HG03064 (cell line): ENCODE data around the gene ZKSCAN1.
A peak's percentile ranks its signal among the peaks of the same experiment; 100 is the strongest.

Experiments
- ATAC-seq: cut with Tn5 transposase; IDR thresholded peaks from one replicate; pipeline ENCODE4 v1.9.1; 2021; ENCODE audit warnings: low read depth; ENCODE audit not compliant: unreplicated experiment

ZKSCAN1 gene

DNA sequence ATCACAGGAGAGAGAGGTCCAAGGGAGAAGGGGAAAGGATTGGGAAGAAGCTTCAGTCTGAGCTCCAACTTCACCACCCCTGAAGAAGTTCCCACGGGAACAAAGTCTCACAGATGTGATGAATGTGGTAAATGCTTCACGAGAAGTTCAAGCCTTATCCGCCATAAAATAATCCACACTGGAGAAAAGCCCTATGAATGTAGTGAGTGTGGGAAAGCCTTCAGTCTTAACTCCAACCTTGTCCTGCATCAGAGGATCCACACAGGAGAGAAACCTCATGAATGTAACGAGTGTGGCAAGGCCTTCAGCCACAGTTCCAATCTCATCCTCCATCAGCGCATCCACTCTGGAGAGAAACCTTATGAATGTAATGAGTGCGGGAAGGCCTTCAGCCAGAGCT, 18.1 kb downstream of the ZKSCAN1 start:
- no peak for ATAC-seq

DNA sequence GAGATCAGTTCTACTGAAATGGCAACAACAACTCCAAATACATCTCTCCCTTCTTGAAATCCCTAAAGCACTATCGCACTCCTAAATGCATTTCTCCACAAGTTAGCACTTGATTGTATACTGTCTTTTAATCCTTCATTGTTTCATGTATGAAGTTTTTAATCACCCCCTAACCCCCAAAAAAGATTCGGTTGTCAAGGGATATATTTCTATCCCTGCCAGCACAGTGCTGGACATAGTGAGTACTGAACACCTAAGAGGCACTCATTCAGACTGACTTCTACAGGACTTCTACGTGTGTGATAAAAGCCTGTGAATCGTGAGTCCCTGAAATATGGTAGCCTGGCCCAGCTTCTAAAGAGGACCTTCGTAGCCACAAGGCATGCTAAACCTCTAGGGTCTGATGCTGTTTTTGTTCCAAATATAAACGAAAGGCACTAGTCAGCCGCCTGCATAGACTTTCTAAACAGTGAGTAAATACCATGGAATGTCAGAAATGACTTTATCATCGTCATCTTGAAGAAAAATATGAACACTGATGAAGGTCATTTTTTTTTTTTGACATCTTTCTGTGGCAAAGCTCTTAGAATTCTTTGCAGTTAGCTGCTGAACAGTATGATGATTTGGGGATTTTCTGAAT, 19.6 kb downstream of the ZKSCAN1 start:
- no peak for ATAC-seq

DNA sequence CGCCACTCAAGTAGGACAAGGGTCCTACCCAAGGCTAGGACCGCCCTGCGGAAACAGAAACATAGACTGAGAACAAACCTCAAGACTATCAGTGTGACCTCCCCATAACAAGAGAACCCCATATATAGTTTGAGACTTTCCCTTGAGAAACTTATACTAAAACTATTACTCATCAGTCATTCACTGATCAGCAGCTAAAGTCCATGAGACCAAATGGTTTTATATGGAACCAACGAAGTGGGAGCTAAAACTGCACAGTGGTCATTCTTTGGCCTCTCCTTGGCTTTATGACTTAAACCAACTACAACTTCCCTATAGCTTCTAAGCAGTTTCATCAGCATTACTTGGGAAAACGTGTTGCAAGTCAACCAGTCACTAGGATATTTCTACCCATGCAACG, 20.5 kb downstream of the ZKSCAN1 start:
- no peak for ATAC-seq

DNA sequence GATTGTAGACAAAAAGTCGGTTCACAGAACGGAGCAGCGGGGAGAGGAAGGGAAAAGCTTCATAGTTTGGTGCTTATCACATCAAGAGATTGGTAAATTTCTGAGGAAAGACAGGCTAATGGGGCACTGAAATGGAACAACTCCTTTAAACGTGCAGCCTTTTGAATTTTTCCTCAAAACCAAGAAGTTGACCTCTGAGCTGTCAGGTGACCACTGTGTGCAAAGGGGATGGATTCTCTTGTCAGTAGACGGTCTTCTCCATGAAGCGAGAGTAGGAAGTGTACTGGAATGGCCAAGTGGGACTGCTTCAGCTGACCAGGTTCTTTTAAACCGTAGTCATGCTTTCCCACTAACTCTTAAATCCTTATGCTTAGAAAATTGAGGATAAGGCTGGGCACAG, 22.9 kb downstream of the ZKSCAN1 start:
- ATAC-seq, result no peak

DNA sequence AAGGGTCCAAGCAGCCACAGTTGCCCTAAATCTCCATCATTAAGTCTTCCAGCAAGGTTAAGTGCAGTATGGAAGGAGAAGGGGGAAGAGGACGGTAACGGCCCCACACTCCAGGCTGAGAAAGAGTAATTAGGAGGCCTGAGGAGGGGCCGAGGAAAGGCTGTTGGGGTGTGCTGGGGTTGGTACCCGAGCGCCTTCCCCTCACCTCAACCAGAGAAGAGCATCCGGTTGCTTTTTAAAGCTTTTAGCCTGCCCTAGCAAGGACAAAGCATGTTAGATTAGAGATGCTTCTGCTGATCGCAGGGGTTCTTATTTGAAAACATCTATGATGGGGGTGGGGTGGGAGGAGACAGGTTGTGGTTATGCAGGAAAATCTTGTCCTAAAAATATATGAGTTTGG, 25.2 kb downstream of the ZKSCAN1 start:
- no peak for ATAC-seq

DNA sequence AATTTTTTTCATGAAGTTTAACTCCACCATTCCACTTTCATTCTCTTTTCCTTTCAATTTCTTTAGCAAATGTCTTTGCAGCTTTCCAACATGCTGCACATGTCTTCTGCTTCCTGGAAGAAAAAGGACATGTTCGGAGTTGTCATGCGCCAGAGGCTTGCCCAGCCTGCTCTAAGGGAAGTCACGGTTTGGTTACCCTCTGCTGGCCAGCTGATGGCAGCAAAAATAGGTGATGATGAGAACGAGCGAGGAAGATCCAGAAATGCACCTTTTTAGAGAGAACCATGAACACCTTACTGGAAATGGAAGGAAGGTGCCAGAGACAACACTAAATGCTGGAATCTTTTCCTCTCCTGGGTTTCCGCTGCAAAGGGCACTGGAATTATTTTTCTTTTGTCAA, 29.3 kb downstream of the ZKSCAN1 start:
- no peak for ATAC-seq

DNA sequence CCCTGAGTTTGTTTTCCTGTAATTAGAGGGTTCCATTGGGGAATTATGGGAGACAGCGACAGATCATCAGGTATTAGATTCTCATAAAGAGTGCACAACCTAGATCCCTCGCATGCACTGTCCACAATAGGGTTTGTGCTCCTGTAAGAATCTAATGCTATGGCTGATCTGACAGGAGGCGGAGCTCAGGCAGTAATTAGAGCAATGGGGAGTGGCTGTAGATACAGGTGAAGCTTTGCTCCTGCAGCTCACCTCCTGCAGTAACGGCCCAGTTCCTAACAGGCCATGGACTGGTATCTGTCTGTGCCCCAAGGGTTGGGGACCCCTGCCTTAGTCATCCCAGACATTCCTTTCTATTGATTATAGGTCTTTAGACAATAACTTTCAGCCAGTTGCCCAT, 33.3 kb downstream of the ZKSCAN1 start:
- ATAC-seq, result no peak

DNA sequence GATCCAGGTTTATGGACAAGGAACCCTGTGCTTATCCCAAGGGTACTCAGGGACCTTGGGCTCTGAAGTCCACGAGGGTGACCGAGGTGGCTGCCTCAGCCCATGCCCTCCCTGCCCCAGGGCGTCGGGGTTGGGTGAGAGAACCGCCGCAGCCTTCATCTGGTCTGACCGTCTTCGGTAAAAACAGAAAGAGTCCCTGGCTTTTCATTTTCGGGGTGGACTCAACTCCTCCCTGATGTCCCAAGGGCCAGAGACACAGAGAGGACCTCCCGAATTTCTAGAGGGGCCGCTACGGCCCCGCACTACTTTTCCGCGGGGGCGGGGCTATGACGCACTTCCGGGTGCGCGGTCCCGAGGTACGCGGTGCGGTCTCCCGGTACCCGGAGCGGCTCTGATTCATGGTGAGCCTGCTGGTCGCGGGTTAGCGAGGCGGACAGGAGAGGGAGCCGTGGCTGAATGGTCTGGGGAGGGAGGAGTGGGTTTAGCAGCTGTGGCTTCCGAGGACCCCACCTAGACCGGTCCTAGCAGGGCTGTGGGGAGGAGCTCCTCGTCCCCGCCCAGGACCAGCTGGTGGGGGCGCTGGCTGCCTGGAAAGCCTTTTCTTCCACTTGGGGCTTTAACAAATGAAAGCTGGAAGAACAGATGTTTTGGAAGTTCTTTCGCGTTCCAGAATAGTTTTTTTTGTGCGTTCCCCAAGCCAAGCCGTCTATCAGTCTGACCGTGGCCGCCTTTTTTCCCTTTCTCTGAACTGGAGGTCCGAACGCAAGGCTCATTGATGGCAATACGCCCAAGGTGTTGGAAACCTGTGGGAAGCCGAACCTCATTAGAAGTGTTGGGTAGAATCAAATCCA, 34.3 kb downstream of the ZKSCAN1 start, which contains the start of gene ZSCAN21:
ZSCAN21 (plus strand) TSS at position 334 of the 851 bp plus-strand sequence. CDS start 7,233 bp downstream, outside the sequence.
- peak; percentile 72 for ATAC-seq

DNA sequence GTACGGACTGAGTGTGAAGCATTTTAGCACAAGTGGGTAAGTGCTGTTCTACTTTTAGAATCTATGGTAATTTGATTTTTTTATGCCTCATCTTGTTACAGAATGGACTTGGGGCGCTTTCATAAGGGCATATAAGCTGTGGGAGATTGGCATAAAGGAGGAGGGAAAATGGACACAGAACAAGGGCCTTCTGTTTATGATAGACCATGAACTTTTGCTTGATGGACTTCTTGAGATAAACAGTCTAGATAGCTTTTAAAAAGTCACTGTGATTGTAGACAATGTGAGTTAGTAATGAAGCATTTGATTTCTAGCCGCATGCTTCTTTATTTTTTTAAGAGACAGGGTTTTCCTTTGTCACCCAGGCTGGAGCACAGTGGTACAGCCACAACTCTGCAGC, 36.2 kb downstream of the ZKSCAN1 start:
- no peak for ATAC-seq

DNA sequence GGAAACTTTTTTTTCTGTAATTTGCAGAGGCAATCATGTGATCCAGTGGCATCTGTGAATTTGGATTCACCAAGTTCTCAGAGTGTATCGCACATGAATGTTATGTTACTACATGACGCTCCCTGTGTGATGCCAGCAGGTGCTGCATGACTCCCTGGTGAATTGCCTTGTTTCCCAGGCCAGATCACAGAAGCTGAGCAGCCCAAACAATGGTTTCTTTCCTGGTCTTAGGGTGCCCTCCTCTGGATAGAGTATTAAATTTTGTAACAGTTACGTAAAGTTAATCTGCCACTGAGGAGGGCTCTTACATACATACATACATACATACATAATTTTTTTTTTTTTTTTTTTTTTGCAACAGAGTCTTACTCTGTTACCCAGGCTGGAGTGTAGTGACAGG, 37.8 kb downstream of the ZKSCAN1 start:
- no peak for ATAC-seq

DNA sequence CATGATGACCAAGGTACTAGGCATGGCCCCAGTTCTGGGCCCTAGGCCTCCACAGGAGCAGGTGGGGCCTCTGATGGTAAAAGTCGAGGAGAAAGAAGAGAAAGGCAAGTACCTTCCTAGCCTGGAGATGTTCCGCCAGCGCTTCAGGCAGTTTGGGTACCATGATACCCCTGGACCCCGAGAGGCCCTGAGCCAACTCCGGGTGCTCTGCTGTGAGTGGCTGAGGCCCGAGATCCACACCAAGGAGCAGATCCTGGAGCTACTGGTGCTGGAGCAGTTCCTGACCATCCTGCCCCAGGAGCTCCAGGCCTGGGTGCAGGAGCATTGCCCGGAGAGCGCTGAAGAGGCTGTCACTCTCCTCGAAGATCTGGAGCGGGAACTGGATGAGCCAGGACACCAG, 41.6 kb downstream of the ZKSCAN1 start:
- no peak for ATAC-seq

DNA sequence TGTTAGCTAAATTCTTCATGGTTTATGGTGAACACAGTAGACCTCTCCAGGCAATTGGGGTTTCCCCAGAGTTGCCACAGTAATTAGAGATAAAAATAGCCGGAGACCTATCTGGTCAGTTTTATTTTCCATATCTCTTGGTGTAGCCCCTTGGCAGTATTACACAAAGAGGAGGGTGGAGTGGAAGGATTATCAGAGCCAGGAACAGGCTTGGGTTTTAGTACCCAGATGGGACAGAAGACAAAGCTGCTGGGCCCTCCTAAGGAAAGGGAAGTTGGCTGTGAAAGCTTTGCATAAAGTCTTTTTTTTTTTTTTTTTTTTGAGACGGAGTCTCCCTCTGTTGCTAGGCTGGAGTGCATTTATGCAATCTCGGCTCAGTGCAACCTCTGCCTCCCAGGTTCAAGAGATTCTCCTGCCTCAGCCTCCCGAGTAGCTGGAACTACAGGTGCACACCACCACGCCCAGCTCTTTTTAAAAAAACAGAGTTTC, 43.9 kb downstream of the ZKSCAN1 start:
- no peak for ATAC-seq

DNA sequence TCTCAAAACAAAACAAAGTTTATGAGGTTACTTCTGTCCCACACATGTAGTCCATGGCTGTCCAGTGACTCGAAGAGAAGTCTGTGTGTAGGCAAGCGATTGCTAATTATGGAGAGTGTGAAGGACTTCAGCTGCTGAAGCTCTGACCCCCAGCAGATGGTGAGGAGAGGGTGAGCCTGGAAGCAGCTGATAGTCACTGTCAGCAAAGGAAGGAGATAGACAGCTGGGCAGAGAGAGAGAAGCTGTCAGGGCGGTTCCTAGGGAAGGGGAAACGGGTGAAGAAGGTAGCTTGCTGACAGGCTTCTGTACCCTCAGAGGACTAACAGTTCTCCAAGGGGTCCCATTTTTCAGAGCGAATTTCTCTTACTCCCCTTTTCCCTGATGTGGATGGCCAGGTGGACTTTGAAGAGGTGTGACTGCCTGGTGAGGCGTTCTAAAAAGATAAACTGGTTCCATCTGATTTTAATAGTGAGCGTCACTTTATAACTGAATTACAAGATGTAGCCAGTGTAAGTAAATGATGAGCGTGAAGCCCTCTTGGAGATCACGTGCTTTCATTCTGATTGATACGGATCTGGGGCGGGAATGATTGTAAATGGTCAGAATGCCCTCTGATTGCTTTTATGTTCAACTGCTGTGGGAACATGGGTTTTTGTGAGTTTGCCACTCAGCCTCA, 46.3 kb downstream of the ZKSCAN1 start:
- no peak for ATAC-seq

DNA sequence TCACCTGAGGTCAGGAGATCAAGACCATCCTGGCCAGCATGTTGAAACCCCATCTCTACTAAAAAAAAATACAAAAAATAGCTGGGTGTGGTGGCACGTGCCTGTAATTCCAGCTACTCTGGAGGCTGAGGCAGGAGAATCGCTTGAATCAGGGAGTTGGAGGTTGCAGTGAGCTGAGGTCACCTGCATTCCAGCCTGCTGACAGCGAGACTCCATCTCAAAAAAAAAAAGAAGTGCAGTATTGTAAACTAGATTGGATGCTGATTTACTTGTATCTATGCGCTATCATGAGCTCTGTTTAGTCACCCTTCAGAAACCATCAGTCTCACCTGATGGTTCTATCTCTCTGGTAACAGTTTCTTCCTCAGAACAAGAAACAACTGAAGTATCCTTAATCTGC, 48.0 kb downstream of the ZKSCAN1 start:
- ATAC-seq, result no peak

DNA sequence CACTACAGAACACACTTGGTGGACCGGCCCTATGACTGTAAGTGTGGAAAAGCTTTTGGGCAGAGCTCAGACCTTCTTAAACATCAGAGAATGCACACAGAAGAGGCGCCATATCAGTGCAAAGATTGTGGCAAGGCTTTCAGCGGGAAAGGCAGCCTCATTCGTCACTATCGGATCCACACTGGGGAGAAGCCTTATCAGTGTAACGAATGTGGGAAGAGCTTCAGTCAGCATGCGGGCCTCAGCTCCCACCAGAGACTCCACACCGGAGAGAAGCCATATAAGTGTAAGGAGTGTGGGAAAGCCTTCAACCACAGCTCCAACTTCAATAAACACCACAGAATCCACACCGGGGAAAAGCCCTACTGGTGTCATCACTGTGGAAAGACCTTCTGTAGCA, 48.8 kb downstream of the ZKSCAN1 start:
- ATAC-seq, result no peak

DNA sequence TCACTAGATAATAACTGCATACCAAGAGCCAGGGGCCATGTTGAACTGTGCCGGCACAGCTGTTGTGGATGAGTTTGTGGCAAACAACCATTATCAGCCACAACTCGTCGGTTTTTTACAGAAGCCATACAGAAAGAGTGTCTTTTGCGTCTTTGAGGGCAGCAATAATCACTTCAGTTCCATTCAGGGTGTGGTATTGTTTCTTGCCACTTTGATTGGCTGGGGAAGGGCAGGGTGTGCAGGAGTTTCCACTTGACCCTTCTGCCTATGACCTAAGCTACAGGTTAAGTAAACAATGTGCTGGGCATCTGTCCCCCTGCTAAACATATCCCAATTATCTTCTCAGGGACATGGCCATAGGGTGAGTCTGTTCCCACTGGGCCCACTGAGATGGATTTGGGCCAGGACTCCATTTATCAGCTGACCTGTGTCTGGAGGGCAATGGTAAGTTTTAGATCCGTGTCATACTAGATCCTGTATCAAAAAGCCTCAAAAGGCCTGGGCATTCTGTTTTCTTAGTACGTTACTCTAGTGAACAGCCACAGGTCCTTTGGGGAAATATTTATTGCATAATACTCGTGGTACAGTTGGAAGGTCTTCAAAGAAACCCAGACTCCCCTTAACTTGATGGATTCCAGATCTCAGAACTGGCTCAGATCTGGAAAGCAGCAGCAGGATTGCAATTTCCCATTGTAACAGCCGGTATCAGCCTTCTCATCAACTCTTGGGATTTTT, 50.2 kb downstream of the ZKSCAN1 start:
- ATAC-seq, result no peak

DNA sequence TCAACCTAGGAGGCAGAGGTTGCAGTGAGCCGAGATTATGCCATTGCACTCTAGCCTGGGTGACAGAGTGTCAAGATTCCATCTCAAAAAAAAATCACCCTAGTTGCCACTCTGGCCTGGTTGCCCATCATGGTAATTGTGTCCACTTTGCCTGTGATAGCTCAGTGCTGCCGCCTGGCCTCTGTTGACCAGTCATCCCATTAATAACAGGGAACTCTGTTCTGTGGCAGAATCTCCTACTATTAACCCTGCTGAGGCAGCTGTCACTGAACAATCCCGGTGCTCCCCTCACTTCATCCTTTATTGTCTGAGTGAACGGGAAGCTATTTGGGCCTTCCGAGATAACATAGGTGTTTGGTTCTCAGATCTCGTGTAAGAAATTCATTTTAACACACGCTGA, 51.6 kb downstream of the ZKSCAN1 start:
- ATAC-seq, result no peak

DNA sequence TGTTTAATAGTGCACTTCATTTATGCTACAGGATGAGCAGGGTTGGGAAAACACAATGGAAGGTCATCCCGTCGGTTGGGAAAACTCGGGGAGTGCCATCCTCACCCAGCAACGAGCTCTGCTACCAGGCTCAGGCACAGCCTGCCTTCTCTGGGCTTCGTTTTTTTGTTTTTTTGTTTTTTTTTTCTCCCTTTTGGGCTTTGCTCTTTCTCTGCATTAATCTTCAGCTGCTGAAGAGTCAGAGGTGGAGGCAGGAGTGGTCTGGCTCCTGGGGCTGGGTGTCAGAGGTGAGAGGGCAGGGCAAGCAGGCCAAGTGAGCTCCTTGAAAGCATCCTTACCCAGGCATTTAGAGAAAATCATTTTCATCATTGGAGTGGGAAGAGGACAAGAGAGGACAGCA, 54.6 kb downstream of the ZKSCAN1 start:
- ATAC-seq, result no peak

DNA sequence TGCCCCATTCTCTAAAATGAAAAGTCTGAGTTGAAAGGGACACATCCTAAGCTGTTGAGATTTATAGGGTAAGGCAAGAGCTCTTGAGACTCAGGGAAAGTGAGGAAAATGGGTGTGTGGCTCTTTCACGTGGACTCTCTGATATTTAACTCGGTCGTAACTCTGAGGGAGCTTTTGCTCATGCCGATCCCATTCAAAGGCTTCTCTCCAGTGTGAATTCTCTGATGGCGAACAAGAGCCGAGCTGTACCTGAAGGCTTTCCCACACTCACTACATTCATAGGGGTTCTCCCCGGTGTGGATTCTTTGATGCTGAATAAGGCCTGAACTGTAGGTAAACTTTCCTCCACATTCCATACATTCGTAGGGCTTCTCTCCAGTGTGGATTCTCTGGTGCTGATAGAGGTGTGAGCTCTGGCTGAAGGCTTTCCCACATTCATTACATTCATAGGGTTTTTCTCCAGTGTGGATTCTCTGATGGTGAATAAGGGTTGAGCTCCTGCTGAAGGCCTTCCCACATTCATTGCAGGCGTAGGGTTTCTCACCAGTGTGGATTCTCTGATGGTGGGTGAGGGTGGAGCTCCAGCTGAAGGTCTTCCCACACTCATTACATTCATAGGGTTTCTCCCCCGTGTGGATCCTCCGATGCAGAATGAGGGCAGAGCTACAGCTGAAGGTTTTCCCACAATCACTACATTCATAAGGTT, 55.8 kb downstream of the ZKSCAN1 start:
- ATAC-seq, result no peak

DNA sequence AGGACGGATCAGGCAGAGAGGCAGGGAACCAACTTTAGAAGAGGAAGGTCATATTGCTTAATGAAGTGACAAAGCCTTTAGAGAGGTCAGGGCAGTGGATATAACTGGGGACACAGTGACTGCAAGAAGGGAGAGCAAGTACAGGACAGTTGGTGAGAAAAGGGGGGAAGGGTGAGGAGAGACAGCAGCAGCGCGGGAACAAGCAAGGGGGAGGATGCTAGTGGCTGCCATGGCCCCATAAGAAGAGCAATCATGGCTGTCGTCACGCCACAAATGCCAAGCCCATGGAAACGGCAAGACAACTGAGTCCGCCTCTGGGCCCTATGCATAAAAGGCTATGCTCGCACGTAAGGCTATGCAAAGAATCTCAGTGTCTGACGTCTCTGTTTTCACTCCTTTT, 57.1 kb downstream of the ZKSCAN1 start:
- ATAC-seq, result no peak
